H1 (cell line): ENCODE results near the gene CTBP2. TPM values are rescaled to one million over a fixed set of nuclear protein-coding genes. Genes with fewer than 3 reads are reported as not detected.

Source experiments
- EZH2 ChIP-seq: fragments of 200-600 bp; sonication (generic); IDR thresholded peaks from 2 replicates; pipeline ENCODE4 v1.7.1; 2012; ENCODE audit warnings: low read depth, mild to moderate bottlenecking, moderate library complexity, low read length, inconsistent platforms; ENCODE audit not compliant: severe bottlenecking
- HDAC2 ChIP-seq, 2 experiments: fragments of 300-600 bp in 1 of 2; sonication (generic) in 1 of 2; IDR thresholded peaks; 2 replicates each; pipeline ENCODE4 v1.6.1; 2011 to 2012; ENCODE audit warnings: low read depth in 2 of 2, low read length in 2 of 2, mild to moderate bottlenecking in 2 of 2, moderate library complexity in 2 of 2, borderline replicate concordance in 1 of 2, inconsistent platforms in 1 of 2
- polyA plus RNA-seq, 7 experiments: library from polyadenylated mRNA; depleted of rRNA in 3 of 7; stranded (reverse) in 5 of 7; unstranded in 2 of 7; fragments of >200 nt in 5 of 7; fragments of 200-250 nt in 2 of 7; gene quantifications; 1 replicate in 5 of 7; 2 replicates in 1 of 7; 4 replicates in 1 of 7; pipeline versions ENCODE4 v1.2.1 to v1.2.3, GENCODE V29; 2011 to 2013; ENCODE audit warnings: missing spikeins in 2 of 7, mixed read lengths in 2 of 7
- total RNA-seq: library from RNA; stranded (reverse); fragmentation: NEBNext Ultra II Directional; extraction: Animal tissue kit (Norgen Biotek cat#: 25700); gene quantifications from 2 replicates; pipeline ENCODE4 v1.2.1, GENCODE V29; 2021
- TF ChIP-seq, protein P1 (sequence below): fragments of 300-600 bp; sonication (generic); IDR thresholded peaks from 2 replicates; pipeline ENCODE4 v1.7.1; 2012; ENCODE audit warnings: low read length, moderate library complexity, mild to moderate bottlenecking, inconsistent platforms; ENCODE audit not compliant: insufficient replicate concordance

CTBP2 gene
- total and polyA plus RNA-seq, 2 of the 8 experiments (the other 6 are each of a cell fraction or from before 2014, with no cell fraction given), result 208 to 221 TPM

GRCh38 chr10:124959564-124959963, 200.8 kb downstream of the CTBP2 start (continued):
- TF ChIP-seq, protein P1, sequence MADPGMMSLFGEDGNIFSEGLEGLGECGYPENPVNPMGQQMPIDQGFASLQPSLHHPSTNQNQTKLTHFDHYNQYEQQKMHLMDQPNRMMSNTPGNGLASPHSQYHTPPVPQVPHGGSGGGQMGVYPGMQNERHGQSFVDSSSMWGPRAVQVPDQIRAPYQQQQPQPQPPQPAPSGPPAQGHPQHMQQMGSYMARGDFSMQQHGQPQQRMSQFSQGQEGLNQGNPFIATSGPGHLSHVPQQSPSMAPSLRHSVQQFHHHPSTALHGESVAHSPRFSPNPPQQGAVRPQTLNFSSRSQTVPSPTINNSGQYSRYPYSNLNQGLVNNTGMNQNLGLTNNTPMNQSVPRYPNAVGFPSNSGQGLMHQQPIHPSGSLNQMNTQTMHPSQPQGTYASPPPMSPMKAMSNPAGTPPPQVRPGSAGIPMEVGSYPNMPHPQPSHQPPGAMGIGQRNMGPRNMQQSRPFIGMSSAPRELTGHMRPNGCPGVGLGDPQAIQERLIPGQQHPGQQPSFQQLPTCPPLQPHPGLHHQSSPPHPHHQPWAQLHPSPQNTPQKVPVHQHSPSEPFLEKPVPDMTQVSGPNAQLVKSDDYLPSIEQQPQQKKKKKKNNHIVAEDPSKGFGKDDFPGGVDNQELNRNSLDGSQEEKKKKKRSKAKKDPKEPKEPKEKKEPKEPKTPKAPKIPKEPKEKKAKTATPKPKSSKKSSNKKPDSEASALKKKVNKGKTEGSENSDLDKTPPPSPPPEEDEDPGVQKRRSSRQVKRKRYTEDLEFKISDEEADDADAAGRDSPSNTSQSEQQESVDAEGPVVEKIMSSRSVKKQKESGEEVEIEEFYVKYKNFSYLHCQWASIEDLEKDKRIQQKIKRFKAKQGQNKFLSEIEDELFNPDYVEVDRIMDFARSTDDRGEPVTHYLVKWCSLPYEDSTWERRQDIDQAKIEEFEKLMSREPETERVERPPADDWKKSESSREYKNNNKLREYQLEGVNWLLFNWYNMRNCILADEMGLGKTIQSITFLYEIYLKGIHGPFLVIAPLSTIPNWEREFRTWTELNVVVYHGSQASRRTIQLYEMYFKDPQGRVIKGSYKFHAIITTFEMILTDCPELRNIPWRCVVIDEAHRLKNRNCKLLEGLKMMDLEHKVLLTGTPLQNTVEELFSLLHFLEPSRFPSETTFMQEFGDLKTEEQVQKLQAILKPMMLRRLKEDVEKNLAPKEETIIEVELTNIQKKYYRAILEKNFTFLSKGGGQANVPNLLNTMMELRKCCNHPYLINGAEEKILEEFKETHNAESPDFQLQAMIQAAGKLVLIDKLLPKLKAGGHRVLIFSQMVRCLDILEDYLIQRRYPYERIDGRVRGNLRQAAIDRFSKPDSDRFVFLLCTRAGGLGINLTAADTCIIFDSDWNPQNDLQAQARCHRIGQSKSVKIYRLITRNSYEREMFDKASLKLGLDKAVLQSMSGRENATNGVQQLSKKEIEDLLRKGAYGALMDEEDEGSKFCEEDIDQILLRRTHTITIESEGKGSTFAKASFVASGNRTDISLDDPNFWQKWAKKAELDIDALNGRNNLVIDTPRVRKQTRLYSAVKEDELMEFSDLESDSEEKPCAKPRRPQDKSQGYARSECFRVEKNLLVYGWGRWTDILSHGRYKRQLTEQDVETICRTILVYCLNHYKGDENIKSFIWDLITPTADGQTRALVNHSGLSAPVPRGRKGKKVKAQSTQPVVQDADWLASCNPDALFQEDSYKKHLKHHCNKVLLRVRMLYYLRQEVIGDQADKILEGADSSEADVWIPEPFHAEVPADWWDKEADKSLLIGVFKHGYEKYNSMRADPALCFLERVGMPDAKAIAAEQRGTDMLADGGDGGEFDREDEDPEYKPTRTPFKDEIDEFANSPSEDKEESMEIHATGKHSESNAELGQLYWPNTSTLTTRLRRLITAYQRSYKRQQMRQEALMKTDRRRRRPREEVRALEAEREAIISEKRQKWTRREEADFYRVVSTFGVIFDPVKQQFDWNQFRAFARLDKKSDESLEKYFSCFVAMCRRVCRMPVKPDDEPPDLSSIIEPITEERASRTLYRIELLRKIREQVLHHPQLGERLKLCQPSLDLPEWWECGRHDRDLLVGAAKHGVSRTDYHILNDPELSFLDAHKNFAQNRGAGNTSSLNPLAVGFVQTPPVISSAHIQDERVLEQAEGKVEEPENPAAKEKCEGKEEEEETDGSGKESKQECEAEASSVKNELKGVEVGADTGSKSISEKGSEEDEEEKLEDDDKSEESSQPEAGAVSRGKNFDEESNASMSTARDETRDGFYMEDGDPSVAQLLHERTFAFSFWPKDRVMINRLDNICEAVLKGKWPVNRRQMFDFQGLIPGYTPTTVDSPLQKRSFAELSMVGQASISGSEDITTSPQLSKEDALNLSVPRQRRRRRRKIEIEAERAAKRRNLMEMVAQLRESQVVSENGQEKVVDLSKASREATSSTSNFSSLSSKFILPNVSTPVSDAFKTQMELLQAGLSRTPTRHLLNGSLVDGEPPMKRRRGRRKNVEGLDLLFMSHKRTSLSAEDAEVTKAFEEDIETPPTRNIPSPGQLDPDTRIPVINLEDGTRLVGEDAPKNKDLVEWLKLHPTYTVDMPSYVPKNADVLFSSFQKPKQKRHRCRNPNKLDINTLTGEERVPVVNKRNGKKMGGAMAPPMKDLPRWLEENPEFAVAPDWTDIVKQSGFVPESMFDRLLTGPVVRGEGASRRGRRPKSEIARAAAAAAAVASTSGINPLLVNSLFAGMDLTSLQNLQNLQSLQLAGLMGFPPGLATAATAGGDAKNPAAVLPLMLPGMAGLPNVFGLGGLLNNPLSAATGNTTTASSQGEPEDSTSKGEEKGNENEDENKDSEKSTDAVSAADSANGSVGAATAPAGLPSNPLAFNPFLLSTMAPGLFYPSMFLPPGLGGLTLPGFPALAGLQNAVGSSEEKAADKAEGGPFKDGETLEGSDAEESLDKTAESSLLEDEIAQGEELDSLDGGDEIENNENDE, result no peak
- no peak for TF ChIP-seq HDAC2 (IDR thresholded peaks at IDR 0.05; ENCODE audit: borderline replicate concordance in 1 of 2, low read depth in 2 of 2, low read length in 2 of 2)
- no peak for TF ChIP-seq EZH2
